ENCODE results near the gene MOB3A. TPM values are rescaled to one million over a fixed set of nuclear protein-coding genes. Genes with fewer than 3 reads are reported as not detected.
A peak's percentile ranks its signal among the peaks of the same experiment; 100 is the strongest.

Gene MOB3A
- total and polyA plus RNA-seq, 2 of the 13 experiments (the other 11 are each of a cell fraction or from before 2014, with no cell fraction given): 3.5 to 17.8 TPM

DNA sequence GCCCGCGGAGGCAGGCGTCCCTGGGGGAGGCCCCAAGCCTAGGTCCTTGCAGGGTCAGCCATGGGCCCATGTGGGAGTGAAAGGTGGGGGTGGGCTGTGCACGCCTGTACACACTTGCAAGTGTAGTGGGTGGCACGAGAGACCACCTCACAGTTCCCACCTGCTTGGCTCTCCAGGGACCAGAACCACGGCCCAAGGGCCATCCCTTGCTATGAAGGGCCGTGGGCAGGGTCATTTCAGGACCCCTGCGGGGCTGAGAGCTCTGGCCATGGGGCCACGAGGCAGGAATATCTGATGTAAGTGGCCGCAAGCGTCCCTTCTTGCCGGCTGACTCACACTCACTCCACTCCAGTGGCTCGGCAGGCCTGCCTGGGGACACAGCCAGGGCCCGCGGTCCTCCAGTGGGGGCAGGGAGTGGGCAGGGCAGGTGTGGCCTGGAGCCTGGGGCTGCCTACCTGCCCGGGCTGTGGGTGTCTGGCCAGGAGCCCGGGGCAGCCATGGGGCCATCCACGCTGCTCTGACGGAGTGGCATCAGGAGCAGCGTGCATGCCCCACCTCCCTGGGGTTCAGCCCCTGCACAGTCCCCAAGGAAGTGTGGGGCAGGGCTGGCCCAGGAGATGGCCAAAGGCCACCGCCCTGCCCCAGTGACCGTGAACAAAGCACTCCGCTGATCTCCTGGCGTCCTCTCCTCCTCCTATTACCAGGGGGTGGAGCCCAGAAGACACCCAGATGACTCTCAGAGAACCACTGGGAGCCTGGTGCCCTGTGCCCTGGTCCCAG lies 36.5 kb downstream of the MOB3A start (continued):
- TF ChIP-seq SMYD3 (CRISPR knock-in tag; IDR thresholded peaks at IDR 0.05) (no peak), HMG20B (CRISPR knock-in tag; conservative IDR thresholded peaks at IDR 0.05) (no peak), DRAP1 (CRISPR knock-in tag; IDR thresholded peaks at IDR 0.05) (peak; percentile 74), TCF7L2 (IDR thresholded peaks at IDR 0.05; ENCODE audit: low read depth, low read length) (no peak), DNMT1 (CRISPR knock-in tag; IDR thresholded peaks at IDR 0.05) (no peak), ZNF792 (CRISPR knock-in tag; IDR thresholded peaks at IDR 0.05) (no peak), FOXA1 (IDR thresholded peaks at IDR 0.05) (no peak), FOXA1 (CRISPR knock-in tag; IDR thresholded peaks at IDR 0.05) (no peak), MLX (CRISPR knock-in tag; IDR thresholded peaks at IDR 0.05) (peak; percentile 59; the same call in 1 of the 2 replicates), ZNF496 (CRISPR knock-in tag; IDR thresholded peaks at IDR 0.05; ENCODE audit: insufficient replicate concordance) (no peak), ISL2 (CRISPR knock-in tag; IDR thresholded peaks at IDR 0.05) (peak; percentile 51), CHD4 (IDR thresholded peaks at IDR 0.05; ENCODE audit: borderline replicate concordance, low read length) (no peak), NRL (CRISPR knock-in tag; IDR thresholded peaks at IDR 0.05; ENCODE audit: borderline replicate concordance) (peak; percentile 12; the same call in 1 of the 2 replicates), FOSL2 (CRISPR knock-in tag; IDR thresholded peaks at IDR 0.05) (peak; percentile 97), ZNF44 (CRISPR knock-in tag; IDR thresholded peaks at IDR 0.05) (no peak), POLR2AphosphoS2 (IDR thresholded peaks at IDR 0.05; ENCODE audit: low read depth, low read length) (no peak), ZNF367 (CRISPR knock-in tag; IDR thresholded peaks at IDR 0.05; ENCODE audit: borderline replicate concordance) (no peak), ZNF703 (CRISPR knock-in tag; IDR thresholded peaks at IDR 0.05; ENCODE audit: borderline replicate concordance) (no peak), GABPA (IDR thresholded peaks at IDR 0.05; ENCODE audit: low read depth, low read length) (no peak), GABPA (CRISPR knock-in tag; IDR thresholded peaks at IDR 0.05; ENCODE audit: low read depth) (peak; percentile 6; the same call in 1 of the 2 replicates), RBM39 (IDR thresholded peaks at IDR 0.05; ENCODE audit: low read depth, low read length, poor library complexity, severe bottlenecking) (peak; percentile 16)
- TF ChIP-seq, protein P1, sequence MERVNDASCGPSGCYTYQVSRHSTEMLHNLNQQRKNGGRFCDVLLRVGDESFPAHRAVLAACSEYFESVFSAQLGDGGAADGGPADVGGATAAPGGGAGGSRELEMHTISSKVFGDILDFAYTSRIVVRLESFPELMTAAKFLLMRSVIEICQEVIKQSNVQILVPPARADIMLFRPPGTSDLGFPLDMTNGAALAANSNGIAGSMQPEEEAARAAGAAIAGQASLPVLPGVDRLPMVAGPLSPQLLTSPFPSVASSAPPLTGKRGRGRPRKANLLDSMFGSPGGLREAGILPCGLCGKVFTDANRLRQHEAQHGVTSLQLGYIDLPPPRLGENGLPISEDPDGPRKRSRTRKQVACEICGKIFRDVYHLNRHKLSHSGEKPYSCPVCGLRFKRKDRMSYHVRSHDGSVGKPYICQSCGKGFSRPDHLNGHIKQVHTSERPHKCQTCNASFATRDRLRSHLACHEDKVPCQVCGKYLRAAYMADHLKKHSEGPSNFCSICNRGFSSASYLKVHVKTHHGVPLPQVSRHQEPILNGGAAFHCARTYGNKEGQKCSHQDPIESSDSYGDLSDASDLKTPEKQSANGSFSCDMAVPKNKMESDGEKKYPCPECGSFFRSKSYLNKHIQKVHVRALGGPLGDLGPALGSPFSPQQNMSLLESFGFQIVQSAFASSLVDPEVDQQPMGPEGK (CRISPR knock-in tag; IDR thresholded peaks at IDR 0.05): peak; percentile 80
- TF ChIP-seq, protein P2, sequence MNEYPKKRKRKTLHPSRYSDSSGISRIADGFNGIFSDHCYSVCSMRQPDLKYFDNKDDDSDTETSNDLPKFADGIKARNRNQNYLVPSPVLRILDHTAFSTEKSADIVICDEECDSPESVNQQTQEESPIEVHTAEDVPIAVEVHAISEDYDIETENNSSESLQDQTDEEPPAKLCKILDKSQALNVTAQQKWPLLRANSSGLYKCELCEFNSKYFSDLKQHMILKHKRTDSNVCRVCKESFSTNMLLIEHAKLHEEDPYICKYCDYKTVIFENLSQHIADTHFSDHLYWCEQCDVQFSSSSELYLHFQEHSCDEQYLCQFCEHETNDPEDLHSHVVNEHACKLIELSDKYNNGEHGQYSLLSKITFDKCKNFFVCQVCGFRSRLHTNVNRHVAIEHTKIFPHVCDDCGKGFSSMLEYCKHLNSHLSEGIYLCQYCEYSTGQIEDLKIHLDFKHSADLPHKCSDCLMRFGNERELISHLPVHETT (CRISPR knock-in tag; conservative IDR thresholded peaks at IDR 0.05): no peak; the same call in 1 of the 2 replicates
- TF ChIP-seq, protein P3, sequence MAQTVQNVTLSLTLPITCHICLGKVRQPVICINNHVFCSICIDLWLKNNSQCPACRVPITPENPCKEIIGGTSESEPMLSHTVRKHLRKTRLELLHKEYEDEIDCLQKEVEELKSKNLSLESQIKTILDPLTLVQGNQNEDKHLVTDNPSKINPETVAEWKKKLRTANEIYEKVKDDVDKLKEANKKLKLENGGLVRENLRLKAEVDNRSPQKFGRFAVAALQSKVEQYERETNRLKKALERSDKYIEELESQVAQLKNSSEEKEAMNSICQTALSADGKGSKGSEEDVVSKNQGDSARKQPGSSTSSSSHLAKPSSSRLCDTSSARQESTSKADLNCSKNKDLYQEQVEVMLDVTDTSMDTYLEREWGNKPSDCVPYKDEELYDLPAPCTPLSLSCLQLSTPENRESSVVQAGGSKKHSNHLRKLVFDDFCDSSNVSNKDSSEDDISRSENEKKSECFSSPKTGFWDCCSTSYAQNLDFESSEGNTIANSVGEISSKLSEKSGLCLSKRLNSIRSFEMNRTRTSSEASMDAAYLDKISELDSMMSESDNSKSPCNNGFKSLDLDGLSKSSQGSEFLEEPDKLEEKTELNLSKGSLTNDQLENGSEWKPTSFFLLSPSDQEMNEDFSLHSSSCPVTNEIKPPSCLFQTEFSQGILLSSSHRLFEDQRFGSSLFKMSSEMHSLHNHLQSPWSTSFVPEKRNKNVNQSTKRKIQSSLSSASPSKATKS (CRISPR knock-in tag; IDR thresholded peaks at IDR 0.05): no peak; the same call in 1 of the 2 replicates

Measured in HepG2 (cell line).